Activated CD4-positive, alpha-beta T cell treated with anti-CD3 and anti-CD28 coated beads, Interleukin-2, amount 50 U/mL, for 4 hours (primary cell): ENCODE measurements around the gene ANKRD52.
"Not testable (repeated sequence)": the region's sequence is repeated elsewhere in the genome, so short reads cannot be mapped to it uniquely, and the experiment has no call there.

Source experiments
- DNase-seq, 2 experiments: peaks; one replicate each; pipeline ENCODE4 v3.0.0-alpha.2; 2020

Gene ANKRD52

DNA sequence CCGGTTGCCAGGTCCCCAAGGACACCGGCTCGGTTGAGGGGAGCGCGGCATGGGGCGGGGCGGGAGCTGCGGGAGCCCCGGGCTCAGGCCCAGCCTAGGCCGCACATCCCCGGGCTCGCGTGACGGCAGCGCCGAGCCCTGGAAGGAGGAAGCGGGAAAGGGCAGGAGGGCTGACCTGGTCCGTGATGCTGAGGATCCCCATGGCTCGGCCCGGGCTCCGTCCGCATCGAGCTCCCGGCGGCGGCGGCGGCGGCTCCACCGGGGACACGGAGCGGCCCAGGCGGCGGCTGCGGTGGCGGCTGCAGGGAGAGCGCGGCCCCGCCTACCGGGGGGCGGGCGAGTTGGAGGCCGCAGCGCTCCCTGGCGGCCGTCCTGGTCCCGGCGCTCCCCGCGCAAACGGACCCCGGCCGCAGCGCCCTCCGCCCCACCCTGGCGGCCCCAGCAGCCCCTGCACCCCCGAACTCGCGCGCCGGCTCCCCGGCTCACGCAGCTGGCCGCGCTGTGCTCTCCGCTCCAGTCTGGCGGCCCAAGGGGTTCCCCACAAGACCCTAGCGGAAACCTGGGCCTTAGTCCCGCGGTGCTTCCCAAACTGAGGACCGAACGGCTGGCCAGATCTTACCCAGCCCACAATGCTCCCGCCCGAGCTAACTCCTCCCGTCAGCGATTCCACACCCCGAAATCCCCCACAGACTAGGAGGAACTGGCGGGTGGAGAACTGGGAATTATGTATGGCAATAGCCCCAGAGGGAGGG is at the start of gene ANKRD52:
Gene ANKRD52, minus strand, starts transcription at position 317 of the 752 bp plus-strand sequence. Its CDS starts 115 bp downstream, at position 202.
- DNase-seq, result peak; percentile 68 to 69

DNA sequence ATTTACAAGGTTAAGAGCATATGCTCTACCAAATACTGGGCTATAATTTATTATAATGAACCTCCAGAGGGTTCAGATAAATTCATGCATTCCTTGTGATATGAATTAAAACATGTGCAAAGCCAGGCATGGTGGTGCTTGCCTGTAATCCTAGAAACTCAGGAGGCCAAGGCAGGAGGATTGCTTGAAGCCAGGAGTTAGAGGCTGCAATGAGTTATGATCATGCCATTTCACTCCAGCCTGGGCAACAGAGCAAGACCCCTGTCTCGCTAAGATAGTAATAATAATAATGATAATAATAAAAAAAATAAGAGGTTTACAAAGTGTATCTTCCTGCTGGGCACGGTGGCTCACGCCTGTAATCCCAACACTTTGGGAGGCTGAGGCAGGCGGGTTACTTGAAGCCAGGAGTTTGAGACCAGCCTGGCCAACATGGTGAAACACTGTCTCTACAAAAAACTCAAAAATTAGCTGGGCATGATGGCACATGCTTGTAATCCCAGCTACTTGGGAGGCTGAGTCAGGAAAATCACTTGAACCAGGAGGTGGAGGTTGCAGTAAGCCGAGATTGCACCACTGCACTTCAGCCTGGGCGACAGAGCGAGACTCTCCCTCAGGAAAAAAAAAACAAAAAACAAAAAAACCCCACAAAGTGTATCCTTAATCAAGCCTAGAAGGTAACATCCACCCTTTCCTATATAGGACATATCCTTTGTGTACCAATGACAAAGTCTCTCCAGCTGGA is 49.2 kb upstream of the ANKRD52 start:
- DNase-seq, result no peak

DNA sequence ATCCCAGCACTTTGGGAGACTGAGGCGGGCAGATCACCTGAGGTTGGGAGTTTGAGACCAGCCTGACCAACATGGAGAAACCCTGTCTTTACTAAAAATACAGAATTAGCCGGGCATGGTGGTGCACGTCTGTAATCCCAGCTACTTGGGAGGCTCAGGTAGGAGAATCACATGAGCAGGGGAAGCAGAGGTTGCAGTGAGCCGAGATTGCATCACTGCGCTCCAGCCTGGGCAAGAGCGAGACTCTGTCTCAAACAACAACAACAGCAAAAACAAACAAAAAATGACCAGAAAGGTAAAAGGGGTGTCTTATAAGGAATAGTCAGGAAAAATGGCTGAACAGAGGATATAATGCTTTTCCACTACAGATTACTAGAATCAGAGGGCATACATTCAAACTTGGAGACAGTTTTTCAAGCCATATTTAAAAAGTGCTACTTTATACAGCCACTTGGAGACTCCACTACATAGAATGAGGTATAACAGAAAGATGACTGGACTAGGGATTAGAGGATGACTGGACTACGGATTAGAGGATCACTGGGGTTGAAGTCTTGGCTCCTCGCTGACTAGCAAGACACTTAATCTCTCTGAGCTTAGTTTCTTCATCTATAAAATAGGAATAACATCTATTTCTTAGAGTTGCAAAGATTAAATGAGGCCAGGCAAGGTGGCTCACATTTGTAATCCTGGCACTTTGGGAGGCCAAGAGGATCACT is 46.8 kb upstream of the ANKRD52 start:
- DNase-seq, result no peak

DNA sequence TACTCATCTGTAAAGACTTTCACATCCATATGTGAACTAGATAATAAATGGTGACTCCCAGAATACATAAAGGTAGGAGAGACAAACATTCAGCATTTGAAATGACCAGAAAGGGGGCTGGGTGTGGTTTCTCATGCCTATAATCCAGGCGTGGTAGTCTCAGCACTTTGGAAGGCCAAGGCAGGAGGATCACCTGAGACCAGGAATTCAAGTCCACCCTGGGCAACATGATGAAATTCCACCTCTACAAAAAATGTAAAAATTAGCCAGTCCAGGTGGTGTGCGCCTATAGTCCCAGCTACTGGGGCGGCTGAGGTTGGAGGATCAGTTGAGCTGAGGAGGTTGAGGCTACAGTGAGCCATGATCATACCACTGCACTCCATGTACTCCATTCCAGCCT is 46.1 kb upstream of the ANKRD52 start:
- no peak for DNase-seq

DNA sequence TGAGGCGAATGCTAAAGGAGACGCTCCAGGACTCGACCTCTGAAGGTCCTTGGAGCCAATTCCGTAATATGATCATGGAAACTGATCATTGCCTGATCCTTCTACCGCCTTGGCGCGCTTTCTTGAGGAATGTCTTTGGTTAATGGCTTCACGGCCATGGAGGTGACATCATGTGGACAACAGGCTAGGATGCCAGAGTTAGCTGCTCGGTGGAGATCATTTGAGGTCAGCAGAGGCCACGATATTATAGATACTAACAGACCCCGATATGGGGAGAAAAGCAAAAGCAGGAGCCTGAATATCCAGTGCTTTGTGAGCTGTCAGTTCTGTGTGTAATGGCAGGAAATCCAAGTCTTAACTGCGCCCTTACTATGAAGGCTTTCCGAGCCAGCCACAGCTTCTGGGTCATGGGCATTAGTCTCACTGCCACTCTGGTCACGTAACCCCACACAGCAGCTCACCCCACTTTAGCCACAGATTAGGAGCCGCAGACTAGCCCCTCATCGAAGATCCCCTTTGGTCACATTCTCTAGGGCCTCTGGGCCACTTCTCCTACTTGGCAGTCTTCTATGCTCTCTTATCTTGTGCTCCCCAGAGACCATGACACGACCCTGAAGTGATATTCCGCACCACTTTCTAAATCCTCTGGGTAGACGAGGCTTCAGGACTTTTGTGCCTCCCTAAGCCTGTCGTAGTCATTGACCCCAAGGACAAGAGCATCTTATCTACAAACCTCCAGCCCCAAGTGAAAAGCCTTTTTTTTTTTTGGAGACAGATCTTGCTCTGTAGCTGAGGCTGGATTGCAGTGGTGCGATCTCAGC is 42.7 kb upstream of the ANKRD52 start:
- DNase-seq, result no peak

DNA sequence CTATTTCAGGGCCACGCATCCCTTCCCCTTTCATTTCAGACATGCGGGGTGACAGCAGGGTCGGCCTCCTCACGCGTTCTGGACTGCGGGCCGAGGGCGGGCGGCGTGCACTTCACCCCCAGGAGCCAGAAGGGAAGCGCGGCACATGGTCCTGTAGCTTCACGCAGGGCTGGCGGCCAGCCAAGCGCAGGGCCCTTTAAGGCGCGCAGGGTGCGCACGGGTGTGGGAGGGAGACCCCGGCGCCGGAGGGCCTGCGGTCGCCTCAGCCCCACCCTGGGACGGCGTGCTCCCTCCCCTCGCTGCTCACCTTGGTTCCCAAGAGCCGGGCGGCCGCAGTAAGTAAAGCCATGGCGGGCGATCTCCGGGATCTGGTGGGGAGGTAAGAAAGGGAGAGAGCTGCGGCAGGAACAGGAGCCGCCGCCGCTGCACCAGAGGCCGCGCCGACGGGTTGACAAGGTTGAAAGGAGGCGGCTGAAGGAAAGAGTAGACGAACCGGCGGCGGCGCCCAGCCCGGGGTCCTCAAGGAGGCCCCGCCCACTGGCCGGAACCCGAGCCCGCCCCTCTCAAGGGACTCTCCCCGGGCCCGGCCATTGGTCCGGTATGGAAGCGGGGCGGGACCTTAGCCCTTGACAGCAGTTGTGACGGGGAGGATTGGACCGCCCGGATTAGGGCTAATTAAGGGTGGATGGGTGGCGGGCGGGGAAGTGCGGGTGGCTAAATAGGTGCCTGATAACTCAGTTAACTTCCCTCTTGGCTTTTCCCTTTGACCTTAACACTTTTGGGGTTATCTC is 41.9 kb upstream of the ANKRD52 start, which contains the start of gene CS:
Gene CS, minus strand, starts transcription at position 478 of the 791 bp plus-strand sequence. Its CDS starts 129 bp downstream, at position 349.
- peak; percentile 98 to 99 for DNase-seq

DNA sequence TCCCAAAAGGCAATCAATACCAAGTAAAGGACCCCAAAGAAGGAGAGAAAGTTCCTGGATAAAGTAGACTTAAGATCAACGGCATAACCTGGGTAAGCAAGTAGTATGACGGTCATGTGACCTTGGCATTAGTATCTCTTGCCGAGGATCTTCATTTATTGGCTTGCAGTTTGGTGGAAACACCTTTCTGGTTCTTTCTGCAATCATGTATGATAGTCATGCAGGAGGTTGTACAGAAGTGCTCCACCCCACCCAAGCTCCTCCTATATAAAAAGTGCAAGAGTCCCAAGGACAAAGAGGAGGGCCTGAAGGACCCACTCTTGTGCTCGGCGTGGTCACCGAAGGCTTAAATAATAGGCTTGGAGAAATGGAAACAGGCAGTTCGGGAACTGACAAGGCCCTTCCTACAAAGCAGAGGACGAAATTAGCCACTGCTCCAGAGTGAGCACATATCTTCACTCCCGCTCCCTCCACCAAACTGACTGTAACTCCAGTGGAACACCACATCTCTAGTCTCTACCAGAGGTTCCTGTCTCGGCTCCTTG is 41.2 kb upstream of the ANKRD52 start:
- DNase-seq, result peak; percentile 10 to 14

DNA sequence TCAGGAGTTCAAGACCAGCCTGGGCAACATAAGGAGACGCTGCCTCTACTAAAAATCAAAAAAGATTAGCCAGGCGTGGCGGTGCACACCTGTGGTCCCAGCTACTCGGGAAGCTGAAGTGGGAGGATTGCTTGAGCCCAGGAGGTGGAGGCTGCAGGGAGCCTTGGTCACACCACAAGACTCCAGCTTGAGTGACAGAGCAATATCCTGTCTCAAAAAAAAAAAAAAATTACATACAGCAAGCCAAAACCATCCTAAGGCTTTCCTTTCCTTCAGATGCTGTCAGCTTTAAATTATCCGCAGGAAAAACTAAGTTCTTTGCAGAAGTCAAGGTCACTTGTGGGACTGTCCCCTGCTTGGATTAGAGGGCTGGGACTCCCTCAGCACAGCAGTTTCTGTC is 40.6 kb upstream of the ANKRD52 start:
- no peak for DNase-seq

DNA sequence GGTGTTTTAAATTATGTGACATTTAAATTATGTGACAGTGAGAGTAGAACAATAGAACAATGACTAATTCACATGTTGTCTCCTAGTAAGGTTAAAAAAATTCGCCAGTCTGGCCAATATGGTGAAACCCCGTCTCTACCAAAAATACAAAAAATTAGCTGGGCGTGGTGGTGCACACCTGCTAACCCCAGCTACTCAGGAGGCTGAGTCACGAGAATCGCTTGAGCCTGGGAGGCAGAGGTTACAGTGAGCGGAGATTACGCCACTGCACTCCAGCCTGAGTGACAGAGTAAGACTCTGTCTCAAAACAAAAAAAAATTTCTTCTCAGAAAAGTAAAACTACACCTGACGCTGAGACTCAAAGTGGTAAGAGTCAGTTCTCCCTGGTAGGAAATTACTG is 39.2 kb upstream of the ANKRD52 start:
- no peak for DNase-seq

DNA sequence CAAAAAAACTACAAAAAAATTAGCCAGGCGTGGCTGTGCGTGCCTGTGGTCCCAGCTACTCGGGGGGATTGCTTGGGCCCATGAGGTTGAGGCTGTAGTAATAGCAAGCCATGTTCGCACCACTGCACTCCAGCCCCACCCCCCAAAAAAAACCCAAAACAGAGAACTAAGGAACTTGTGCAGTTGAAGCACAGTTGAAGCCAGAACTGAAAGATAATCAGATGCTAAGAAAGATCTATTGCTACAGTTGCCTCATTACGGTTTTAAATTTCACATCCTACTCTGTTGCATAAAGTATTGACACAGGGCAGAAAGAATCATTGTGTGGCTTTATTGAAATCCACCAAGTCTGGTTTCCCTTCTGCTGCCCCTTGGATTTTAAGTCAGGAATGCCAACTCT is 38.1 kb upstream of the ANKRD52 start:
- DNase-seq, result no peak

DNA sequence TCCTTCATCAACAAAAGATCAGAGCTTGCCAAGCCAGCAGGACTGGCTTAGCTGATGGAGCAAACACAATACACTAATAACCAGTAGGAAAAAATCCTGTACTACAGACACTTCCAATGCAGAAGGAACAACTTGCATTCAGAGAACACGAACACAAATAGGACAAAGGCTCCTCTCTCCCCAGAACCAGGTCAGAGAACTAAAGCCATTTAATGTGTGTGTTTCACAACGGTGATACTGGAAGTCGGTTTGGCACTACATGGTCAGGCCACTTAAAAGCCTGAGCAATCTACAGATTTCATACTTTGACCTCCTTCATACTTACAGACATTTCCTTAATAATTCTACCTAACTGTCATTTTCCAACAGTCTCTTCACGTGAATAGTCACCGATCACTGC is 35.6 kb upstream of the ANKRD52 start:
- DNase-seq, result no peak

DNA sequence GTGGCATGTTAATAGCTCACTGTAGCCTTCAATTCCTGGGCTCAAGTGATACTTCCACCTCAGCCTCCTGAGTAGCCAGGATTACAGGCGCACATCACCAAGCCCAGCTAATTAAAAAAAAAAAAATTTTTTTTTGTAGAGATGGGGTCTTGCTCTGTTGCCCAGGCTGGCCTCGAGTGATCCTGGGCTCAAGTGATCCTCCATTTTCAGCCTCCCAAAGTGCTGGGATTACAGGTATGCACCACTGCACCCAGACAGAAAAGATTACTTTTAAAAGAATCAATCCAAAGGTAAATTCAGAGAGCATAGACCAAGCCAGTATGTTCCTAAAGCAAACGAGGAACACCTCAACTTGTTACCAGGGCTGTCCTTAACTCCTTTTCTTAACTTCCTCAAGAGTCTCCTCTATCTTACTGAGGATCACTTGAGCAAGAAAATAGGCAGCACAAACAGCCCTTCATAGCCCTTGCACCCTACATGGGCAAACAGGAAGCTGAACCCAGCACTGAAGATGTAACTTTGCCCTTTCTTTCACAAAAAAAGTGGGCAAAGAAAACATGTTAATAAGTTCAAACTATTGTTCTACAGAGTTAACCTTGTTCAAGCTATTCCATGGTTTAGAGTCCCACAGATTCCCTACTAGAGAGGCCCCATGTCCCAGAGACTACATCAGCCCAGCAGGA is 30.7 kb upstream of the ANKRD52 start:
- DNase-seq, result no peak

DNA sequence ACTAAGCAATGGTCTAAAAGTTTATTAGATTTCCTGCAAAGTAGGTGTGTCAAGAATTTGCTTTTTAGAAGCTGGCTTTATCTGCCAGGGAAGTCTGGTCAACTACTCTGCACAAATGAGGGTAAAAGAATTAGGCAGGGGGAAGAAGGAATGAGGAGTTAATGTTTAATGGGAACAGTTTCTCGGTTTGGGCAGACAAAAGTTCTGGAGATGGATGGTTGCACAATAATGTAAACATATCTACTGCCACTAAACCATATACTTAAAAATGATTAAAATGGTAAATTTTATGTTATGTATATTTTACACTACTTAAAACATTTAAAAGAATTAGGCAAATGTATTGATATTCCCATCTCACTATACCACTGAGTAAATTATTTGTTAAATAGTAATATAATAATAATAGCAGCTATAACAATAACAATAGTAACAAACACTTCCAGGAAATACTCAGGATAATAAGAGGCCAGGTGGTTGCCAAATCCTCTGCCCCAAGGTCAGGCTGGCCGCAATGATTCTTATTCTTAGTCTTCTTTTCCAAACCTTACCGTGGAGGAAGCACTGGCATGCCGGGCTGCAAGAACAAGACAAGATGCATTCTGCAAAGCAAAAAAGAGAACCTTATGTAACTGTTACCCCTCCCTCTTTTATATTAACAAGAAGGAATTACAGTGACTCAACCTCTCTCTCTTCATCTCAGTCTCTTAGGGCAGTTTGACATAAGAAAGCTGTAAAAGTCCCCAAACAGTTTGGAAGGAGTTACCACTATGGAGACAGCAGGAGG is 28.1 kb upstream of the ANKRD52 start:
- no peak for DNase-seq

DNA sequence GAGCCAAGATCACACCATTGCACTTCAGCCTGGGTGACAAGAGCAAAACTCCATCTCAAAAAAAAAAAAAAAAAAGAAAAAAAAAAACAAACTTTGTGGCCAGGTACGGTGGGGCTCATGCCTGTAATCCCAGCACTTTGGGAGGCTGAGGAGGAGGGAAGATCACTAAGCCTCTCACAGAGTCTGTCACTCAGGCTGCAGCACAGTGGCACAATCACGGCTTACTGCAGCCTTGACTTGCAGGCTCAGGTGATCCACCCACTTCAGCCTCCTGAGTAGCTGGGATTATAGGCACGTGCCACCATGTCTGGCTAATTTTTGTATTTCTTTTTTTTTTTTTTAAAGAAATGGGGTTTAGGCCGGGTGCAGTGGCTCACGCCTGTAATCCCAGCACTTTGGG is 26.1 kb upstream of the ANKRD52 start:
- DNase-seq, result not testable (repeated sequence)

DNA sequence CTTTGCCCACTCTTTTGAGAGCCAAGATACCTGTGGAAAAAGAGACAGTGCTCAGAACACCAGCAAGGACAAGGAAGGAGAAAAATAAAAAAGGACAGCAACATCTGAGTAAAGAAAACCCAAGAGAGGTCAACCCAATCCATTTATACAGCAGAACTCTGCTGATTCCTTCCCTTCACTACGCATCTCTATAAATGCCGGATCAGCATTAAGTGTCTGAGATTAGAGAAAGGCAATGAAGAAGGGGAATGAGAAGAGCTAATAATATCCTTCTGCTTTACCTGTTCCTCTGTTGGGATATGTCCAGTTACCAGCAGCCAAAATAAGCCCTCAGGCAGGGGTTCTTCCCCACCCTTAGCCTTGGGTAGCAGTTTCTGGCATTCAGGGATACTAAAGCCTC is 24.4 kb upstream of the ANKRD52 start:
- no peak for DNase-seq

DNA sequence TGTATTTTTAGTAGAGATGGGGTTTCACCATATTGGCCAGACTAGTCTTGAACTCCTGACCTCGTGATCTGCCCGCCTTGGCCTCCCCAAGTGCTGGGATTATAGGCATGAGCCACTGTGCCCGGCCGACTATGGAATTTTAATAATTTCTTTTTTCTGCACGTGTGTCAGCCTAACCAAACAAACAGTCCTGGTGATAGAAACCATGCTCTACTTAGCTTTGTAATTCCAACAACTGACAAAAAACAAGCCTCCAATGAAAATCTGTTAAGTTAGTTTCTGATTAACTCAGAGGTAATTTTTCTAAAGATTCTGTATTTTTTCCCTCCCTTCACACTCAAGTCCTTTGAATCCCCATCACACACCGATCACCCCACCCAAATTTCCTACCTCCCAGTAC is 23.8 kb upstream of the ANKRD52 start:
- DNase-seq, result no peak

DNA sequence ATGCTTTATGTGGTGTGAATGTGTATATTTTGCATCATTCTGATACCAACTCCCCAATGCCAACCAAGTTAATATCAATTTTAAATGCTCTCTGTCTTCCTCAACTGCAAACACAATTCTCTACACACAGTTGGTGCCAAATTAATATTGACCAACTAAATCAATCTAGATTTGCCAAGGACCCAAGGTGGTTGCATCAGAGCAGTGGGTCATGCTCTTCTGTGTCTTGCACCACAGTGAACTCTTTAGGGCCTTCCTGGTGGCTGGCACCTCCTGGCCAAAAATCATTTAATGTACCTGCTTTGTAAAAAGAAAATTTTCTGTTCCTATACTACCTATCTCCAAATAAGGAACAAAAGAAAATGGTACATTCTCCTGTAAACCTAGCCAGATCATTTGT is 22.7 kb upstream of the ANKRD52 start:
- DNase-seq, result no peak

DNA sequence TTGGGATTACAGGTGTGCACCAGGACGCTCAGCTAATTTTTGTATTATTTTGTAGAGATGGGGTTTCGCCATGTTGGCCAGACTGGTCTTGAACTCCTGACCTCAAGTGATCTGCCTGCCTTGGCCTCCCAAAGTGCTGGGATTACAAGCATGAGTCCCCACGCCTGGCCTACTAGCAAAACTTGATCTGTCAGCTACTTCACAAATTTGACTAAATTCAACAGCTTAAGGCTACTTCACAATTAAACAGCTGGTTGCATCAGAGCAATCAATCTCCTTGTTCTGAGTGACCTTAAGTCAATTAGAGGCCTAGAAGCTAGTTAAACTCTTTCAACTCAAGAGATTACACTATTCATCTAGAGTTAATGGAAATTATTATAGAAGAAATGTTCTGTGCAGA is 20.7 kb upstream of the ANKRD52 start:
- DNase-seq, result no peak

DNA sequence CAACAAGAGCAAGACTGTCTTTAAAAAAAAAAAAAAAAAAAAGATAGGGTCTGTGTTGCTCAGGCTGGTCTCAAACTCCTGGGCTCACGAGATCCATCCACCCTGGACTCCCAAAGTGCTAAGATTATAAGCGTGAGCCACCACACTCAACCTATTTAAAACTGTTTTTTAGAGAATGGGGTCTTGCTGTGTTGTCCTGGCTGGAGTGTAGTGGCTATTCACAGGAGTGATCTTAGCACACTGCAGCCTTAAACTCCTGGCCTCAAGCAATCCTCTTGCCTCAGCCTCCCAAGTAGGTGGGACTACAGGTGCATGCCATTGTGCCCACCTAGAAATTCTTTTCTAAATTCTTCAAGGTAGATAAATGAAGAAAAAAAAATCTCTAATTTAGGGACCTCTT is 16.1 kb upstream of the ANKRD52 start:
- DNase-seq, result no peak

DNA sequence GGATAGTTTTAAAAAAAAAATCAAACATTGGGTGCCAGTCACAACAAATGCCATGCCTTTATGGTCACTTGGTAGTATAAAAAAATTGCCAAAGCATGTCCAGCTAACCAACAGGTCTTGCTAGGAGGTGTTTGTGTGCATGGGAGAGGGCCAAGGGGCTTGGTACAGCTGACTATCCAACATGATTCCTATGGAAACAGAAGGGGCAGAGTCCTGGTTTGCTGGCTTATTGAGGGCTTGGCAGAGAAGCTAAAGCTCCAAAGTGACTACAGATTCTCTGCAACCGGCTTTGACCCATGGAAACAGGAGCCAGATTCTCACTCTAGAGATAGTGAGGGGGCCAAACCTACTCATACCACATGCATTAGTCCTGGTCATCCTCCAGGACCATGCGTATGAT is 14.3 kb upstream of the ANKRD52 start:
- DNase-seq, result not testable (repeated sequence)
